Measurements from ENCODE around the gene RAPGEF3. TPM values are rescaled to one million over a fixed set of nuclear protein-coding genes. Genes with fewer than 3 reads are reported as not detected.

The RAPGEF3 gene
- total RNA-seq, 1 donor from 2014 or later, result 79.4 TPM

GRCh38 chr12:47722941-47723631 is 35.6 kb downstream of the RAPGEF3 start:
- peak; percentile 73 for DNase-seq (ENCODE audit: low spot score)

- no peak for DNase-seq (ENCODE audit: low spot score)
Measured at GRCh38 chr12:47722136-47722834, 36.4 kb downstream of the RAPGEF3 start.

- no peak for DNase-seq (ENCODE audit: low spot score)
Measured at GRCh38 chr12:47721431-47721973, 37.2 kb downstream of the RAPGEF3 start.

- no peak for DNase-seq (ENCODE audit: low spot score)
Measured at GRCh38 chr12:47718531-47718930, 40.1 kb downstream of the RAPGEF3 start.

GRCh38 chr12:47717443-47718193 is 41.1 kb downstream of the RAPGEF3 start:
- peak; percentile 91 for DNase-seq (ENCODE audit: low spot score)

GRCh38 chr12:47717046-47717442 is 41.6 kb downstream of the RAPGEF3 start:
- DNase-seq (ENCODE audit: low spot score), result peak; percentile 69

- DNase-seq (ENCODE audit: low spot score), result peak; percentile 83
Measured at GRCh38 chr12:47715877-47716548, 42.7 kb downstream of the RAPGEF3 start.

GRCh38 chr12:47715393-47715876 is 43.2 kb downstream of the RAPGEF3 start:
- peak; percentile 89 for DNase-seq (ENCODE audit: low spot score)

- no peak for DNase-seq (ENCODE audit: low spot score)
Measured at GRCh38 chr12:47714826-47715386, 43.8 kb downstream of the RAPGEF3 start.

- DNase-seq (ENCODE audit: low spot score), result no peak
Measured at GRCh38 chr12:47712171-47712570, 46.5 kb downstream of the RAPGEF3 start.

- no peak for DNase-seq (ENCODE audit: low spot score)
Measured at GRCh38 chr12:47711448-47711847, 47.2 kb downstream of the RAPGEF3 start.

GRCh38 chr12:47710278-47710677 is 48.4 kb downstream of the RAPGEF3 start:
- DNase-seq (ENCODE audit: low spot score), result no peak

- DNase-seq (ENCODE audit: low spot score), result no peak
Measured at GRCh38 chr12:47709671-47710070, 49.0 kb downstream of the RAPGEF3 start.

- DNase-seq (ENCODE audit: low spot score), result no peak
Measured at GRCh38 chr12:47709237-47709636, 49.4 kb downstream of the RAPGEF3 start.

GRCh38 chr12:47707905-47708543 is 50.7 kb downstream of the RAPGEF3 start:
- no peak for DNase-seq (ENCODE audit: low spot score)

GRCh38 chr12:47707355-47707754 is 51.3 kb downstream of the RAPGEF3 start:
- DNase-seq (ENCODE audit: low spot score), result no peak

GRCh38 chr12:47705566-47706425 is 52.9 kb downstream of the RAPGEF3 start, which contains the start of gene RPAP3:
Gene RPAP3 (minus strand): TSS chr12:47706030. CDS start chr12:47702840, 3,190 bp downstream.
- peak; percentile 99 for DNase-seq (ENCODE audit: low spot score)

- no peak for DNase-seq (ENCODE audit: low spot score)
Measured at GRCh38 chr12:47705229-47705565, 53.5 kb downstream of the RAPGEF3 start.

GRCh38 chr12:47704719-47705118 is 54.0 kb downstream of the RAPGEF3 start:
- no peak for DNase-seq (ENCODE audit: low spot score)

All from mesenteric fat pad (tissue), 1 donor.